ENCODE data around the gene USP49. TPM values are rescaled to one million over a fixed set of nuclear protein-coding genes. Genes with fewer than 3 reads are reported as not detected.

USP49 gene
- total RNA-seq, 2 experiments from 2014 or later: 9.0 to 17.8 TPM

- ChIA-PET POLR2A (no interaction called here), CTCF (ENCODE audit: unreplicated experiment) (interaction anchor here (0.6 kb wide), 1 partner anchor 46 kb away, joined by 3 read pairs; no protein-coding TSS in a partner anchor)
- DNase-seq (ENCODE audit: low spot score): no peak
- Histone ChIP-seq H2AFZ (ENCODE audit: low read length) (no peak overlapping the region), H3K4me2 (ENCODE audit: low read length) (no peak overlapping the region), H3K27ac (ENCODE audit: low read depth, low read length, poor library complexity, severe bottlenecking) (no peak overlapping the region), H3K9me3 (ENCODE audit: low read length) (no peaks in the 10 kb centered on the region), H3K36me3 (ENCODE audit: insufficient read depth, low read length) (peaks cover 59% of the 10 kb centered on the region), H3K9me2 (ENCODE audit: insufficient read depth, low read length) (no peaks in the 10 kb centered on the region), H3K4me1 (ENCODE audit: insufficient read depth, low read length, poor library complexity, severe bottlenecking) (no peaks in the 10 kb centered on the region), H3K79me2 (ENCODE audit: insufficient read depth, low read depth, low read length) (no peaks in the 10 kb centered on the region), H3K4me3 (ENCODE audit: low read depth, low read length, poor library complexity, severe bottlenecking) (no peak overlapping the region), H4K20me1 (ENCODE audit: insufficient read depth, low read length) (no peaks in the 10 kb centered on the region)
- intact Hi-C loops (cut with micrococcal nuclease; ENCODE audit: unreplicated experiment): no loop called here
- no TSS peak for BruUV-seq (replicated peaks)
- TF ChIP-seq CTCF (conservative IDR thresholded peaks at IDR 0.05; ENCODE audit: low read length): no peak
- TF ChIP-seq EZH2phosphoT487 (IDR thresholded peaks at IDR 0.05; ENCODE audit: borderline replicate concordance, low read depth, low read length): no peak
Observed at GRCh38 chr6:41799559-41799911, 95.6 kb downstream of the USP49 start.

DNA sequence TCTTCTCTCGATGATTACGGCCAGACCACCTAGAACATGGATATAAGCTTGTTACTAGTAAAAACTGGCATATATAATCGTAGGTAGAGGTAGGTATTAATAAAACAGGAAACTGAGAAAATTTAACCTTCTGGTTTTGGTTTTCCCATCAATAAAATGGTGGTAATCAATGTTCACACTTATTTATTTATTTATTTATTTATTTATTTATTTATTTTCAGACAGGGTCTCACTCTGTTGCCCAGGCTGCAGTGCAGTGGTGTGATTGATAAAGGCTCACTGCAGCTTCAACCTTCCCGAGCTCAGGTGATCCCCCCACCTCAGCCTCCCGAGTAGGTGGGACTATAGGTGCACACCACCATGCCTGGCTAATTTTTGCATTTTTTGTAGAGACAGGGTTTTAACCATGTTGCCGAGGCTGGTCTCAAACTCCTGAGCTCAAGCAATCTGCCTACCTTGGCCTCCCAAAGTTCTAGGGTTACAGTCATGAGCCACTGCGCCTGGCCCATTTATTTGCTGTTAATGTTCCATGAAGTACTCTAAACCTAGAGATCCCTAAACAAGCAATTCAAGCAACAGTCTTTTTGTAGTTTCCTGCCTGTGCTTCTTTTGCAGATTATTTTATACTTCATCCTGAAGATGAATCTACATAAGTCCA, 96.1 kb downstream of the USP49 start:
- Histone ChIP-seq H3K9me2 (ENCODE audit: insufficient read depth, low read length) (no peaks in the 10 kb centered on the region), H4K20me1 (ENCODE audit: insufficient read depth, low read length) (no peaks in the 10 kb centered on the region), H3K4me3 (ENCODE audit: low read depth, low read length, poor library complexity, severe bottlenecking) (no peak overlapping the region), H3K9me3 (ENCODE audit: low read length) (no peaks in the 10 kb centered on the region), H3K4me2 (ENCODE audit: low read length) (no peak overlapping the region), H3K27ac (ENCODE audit: low read depth, low read length, poor library complexity, severe bottlenecking) (no peak overlapping the region), H3K36me3 (ENCODE audit: insufficient read depth, low read length) (peaks cover 62% of the 10 kb centered on the region), H3K79me2 (ENCODE audit: insufficient read depth, low read depth, low read length) (no peaks in the 10 kb centered on the region), H3K4me1 (ENCODE audit: insufficient read depth, low read length, poor library complexity, severe bottlenecking) (no peaks in the 10 kb centered on the region), H2AFZ (ENCODE audit: low read length) (no peak overlapping the region)
- intact Hi-C loops (cut with micrococcal nuclease; ENCODE audit: unreplicated experiment): no loop called here
- BruUV-seq (replicated peaks): no TSS peak
- ChIA-PET POLR2A (no interaction called here), CTCF (ENCODE audit: unreplicated experiment) (no interaction called here)
- no peak for DNase-seq (ENCODE audit: low spot score)
- TF ChIP-seq CTCF (conservative IDR thresholded peaks at IDR 0.05; ENCODE audit: low read length) (no peak), EZH2phosphoT487 (IDR thresholded peaks at IDR 0.05; ENCODE audit: borderline replicate concordance, low read depth, low read length) (no peak)

DNA sequence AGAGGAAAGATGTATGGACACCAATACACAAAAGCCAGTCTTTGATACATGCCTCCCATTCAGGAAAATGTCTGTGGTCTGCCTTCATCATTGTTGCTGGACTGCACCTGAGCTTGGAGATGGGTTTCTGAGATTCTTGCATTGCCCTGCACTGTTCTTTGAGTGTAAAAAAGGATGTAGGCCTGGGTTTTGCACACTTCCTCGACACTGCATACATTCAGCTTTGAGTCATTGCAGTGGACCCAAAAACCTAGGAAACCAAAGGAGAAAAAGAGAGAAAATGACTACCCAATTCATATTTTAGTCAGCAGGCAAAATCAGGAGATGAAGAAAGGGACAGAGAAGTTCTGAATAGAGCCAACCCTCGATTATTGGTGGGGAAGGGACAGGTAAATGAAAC, 98.7 kb downstream of the USP49 start:
- no TSS peak for BruUV-seq (replicated peaks)
- H3K9me2 ChIP-seq (ENCODE audit: insufficient read depth, low read length): no peaks in the 10 kb centered on the region
- no peaks in the 10 kb centered on the region; the same call in 1 of the 2 replicates for H3K79me2 ChIP-seq (ENCODE audit: insufficient read depth, low read depth, low read length)
- TF ChIP-seq EZH2phosphoT487 (IDR thresholded peaks at IDR 0.05; ENCODE audit: borderline replicate concordance, low read depth, low read length) (no peak), CTCF (conservative IDR thresholded peaks at IDR 0.05; ENCODE audit: low read length) (no peak)
- intact Hi-C loops (cut with micrococcal nuclease; ENCODE audit: unreplicated experiment): no loop called here
- no peak overlapping the region for H3K4me3 ChIP-seq (ENCODE audit: low read depth, low read length, poor library complexity, severe bottlenecking)
- H4K20me1 ChIP-seq (ENCODE audit: insufficient read depth, low read length): no peaks in the 10 kb centered on the region; the same call in 1 of the 2 replicates
- peaks cover 79% of the 10 kb centered on the region for H3K36me3 ChIP-seq (ENCODE audit: insufficient read depth, low read length)
- H3K4me1 ChIP-seq (ENCODE audit: insufficient read depth, low read length, poor library complexity, severe bottlenecking): no peaks in the 10 kb centered on the region
- no peak overlapping the region for H3K4me2 ChIP-seq (ENCODE audit: low read length)
- DNase-seq (ENCODE audit: low spot score): no peak
- ChIA-PET POLR2A (interaction anchor here (0.7 kb wide), 1 partner anchor 212 kb away, joined by 3 read pairs; no protein-coding TSS in a partner anchor), CTCF (ENCODE audit: unreplicated experiment) (no interaction called here)
- H2AFZ ChIP-seq (ENCODE audit: low read length): no peak overlapping the region
- H3K9me3 ChIP-seq (ENCODE audit: low read length): no peaks in the 10 kb centered on the region
- no peak overlapping the region for H3K27ac ChIP-seq (ENCODE audit: low read depth, low read length, poor library complexity, severe bottlenecking)

Measured in OCI-LY7 (cell line).